ENCODE data around the gene KCNIP1.

KCNIP1 gene

GRCh38 chr5:170642776-170643436, 139.1 kb downstream of the KCNIP1 start:
- no peak overlapping the region for H3K27ac ChIP-seq (ENCODE audit: low read depth, low read length, poor library complexity, severe bottlenecking)
- H4K20me1 ChIP-seq (ENCODE audit: insufficient read depth, low read length): no peaks in the 10 kb centered on the region
- H3K9me3 ChIP-seq (ENCODE audit: low read length): no peaks in the 10 kb centered on the region
- H3K4me3 ChIP-seq (ENCODE audit: low read depth, low read length, poor library complexity, severe bottlenecking): no peak overlapping the region
- peaks cover 8% of the 10 kb centered on the region; the same call in 1 of the 2 replicates for H3K27me3 ChIP-seq (ENCODE audit: insufficient read depth, low read length)
- H3F3A ChIP-seq (ENCODE audit: insufficient read depth, low read length): no peaks in the 10 kb centered on the region
- no peaks in the 10 kb centered on the region for H3K9me2 ChIP-seq (ENCODE audit: low read depth, low read length)
- H3K79me2 ChIP-seq (ENCODE audit: insufficient read depth, low read length): no peaks in the 10 kb centered on the region
- H3K4me2 ChIP-seq (ENCODE audit: low read length): no peak overlapping the region
- H3K4me1 ChIP-seq (ENCODE audit: insufficient read depth, low read length, severe bottlenecking): no peaks in the 10 kb centered on the region
- H3K9ac ChIP-seq (ENCODE audit: low read length): no peak overlapping the region
- TF ChIP-seq EZH2 (IDR thresholded peaks at IDR 0.05; ENCODE audit: borderline replicate concordance, low read length) (no peak), CTCF (IDR thresholded peaks at IDR 0.05; ENCODE audit: low read length) (no peak)
- no peaks in the 10 kb centered on the region for H3K36me3 ChIP-seq (ENCODE audit: insufficient read depth, low read length)
- H2AFZ ChIP-seq (ENCODE audit: low read length): no peak overlapping the region

- Histone ChIP-seq H3K9me3 (ENCODE audit: low read length) (no peaks in the 10 kb centered on the region), H3K4me2 (ENCODE audit: low read length) (no peak overlapping the region), H3K9me2 (ENCODE audit: low read depth, low read length) (no peaks in the 10 kb centered on the region), H3K9ac (ENCODE audit: low read length) (no peak overlapping the region), H3K27me3 (ENCODE audit: insufficient read depth, low read length) (peaks cover 8% of the 10 kb centered on the region; the same call in 1 of the 2 replicates), H3K79me2 (ENCODE audit: insufficient read depth, low read length) (no peaks in the 10 kb centered on the region), H3K36me3 (ENCODE audit: insufficient read depth, low read length) (no peaks in the 10 kb centered on the region), H3K4me1 (ENCODE audit: insufficient read depth, low read length, severe bottlenecking) (no peaks in the 10 kb centered on the region), H3F3A (ENCODE audit: insufficient read depth, low read length) (no peaks in the 10 kb centered on the region), H3K4me3 (ENCODE audit: low read depth, low read length, poor library complexity, severe bottlenecking) (no peak overlapping the region), H2AFZ (ENCODE audit: low read length) (no peak overlapping the region), H3K27ac (ENCODE audit: low read depth, low read length, poor library complexity, severe bottlenecking) (no peak overlapping the region), H4K20me1 (ENCODE audit: insufficient read depth, low read length) (no peaks in the 10 kb centered on the region)
- no peak for TF ChIP-seq EZH2 (IDR thresholded peaks at IDR 0.05; ENCODE audit: borderline replicate concordance, low read length)
- TF ChIP-seq CTCF (IDR thresholded peaks at IDR 0.05; ENCODE audit: low read length): no peak
Measured at GRCh38 chr5:170643591-170643990, 139.8 kb downstream of the KCNIP1 start.

- Histone ChIP-seq H3K4me1 (ENCODE audit: insufficient read depth, low read length, severe bottlenecking) (no peaks in the 10 kb centered on the region), H3K79me2 (ENCODE audit: insufficient read depth, low read length) (no peaks in the 10 kb centered on the region), H3K27me3 (ENCODE audit: insufficient read depth, low read length) (peaks cover 4% of the 10 kb centered on the region; the same call in 1 of the 2 replicates), H4K20me1 (ENCODE audit: insufficient read depth, low read length) (no peaks in the 10 kb centered on the region), H2AFZ (ENCODE audit: low read length) (no peak overlapping the region), H3K27ac (ENCODE audit: low read depth, low read length, poor library complexity, severe bottlenecking) (no peak overlapping the region), H3K4me2 (ENCODE audit: low read length) (no peak overlapping the region), H3K9me3 (ENCODE audit: low read length) (no peaks in the 10 kb centered on the region), H3F3A (ENCODE audit: insufficient read depth, low read length) (no peaks in the 10 kb centered on the region), H3K4me3 (ENCODE audit: low read depth, low read length, poor library complexity, severe bottlenecking) (no peak overlapping the region), H3K9ac (ENCODE audit: low read length) (no peak overlapping the region), H3K36me3 (ENCODE audit: insufficient read depth, low read length) (no peaks in the 10 kb centered on the region), H3K9me2 (ENCODE audit: low read depth, low read length) (no peaks in the 10 kb centered on the region)
- no peak for TF ChIP-seq EZH2 (IDR thresholded peaks at IDR 0.05; ENCODE audit: borderline replicate concordance, low read length)
- no peak for TF ChIP-seq CTCF (IDR thresholded peaks at IDR 0.05; ENCODE audit: low read length)
Measured at GRCh38 chr5:170644501-170644900, 140.7 kb downstream of the KCNIP1 start.
